Liver (tissue), 9 donors: ENCODE data around the gene HIF1AN. TPM values are rescaled to one million over a fixed set of nuclear protein-coding genes. Genes with fewer than 3 reads are reported as not detected.

ENCODE experiments used
- DNase-seq: peaks from one replicate; pipeline ENCODE4 v3.0.0-alpha.2; 2017; ENCODE audit warnings: low spot score
- H3K27ac ChIP-seq, 2 donors: one replicate each; pipeline ENCODE4 v1.7.0; 2013; ENCODE audit warnings: inconsistent platforms in 2 of 2, low read length in 2 of 2, control low read depth in 1 of 2, low read depth in 1 of 2, mild to moderate bottlenecking in 1 of 2
- H3K27me3 ChIP-seq, 4 donors: one replicate each; pipeline versions ENCODE4 v1.6.1 to v1.7.0; 2013; ENCODE audit warnings: low read length in 3 of 4, inconsistent platforms in 1 of 4, mild to moderate bottlenecking in 1 of 4, moderate library complexity in 1 of 4; ENCODE audit not compliant: control insufficient read depth in 4 of 4, insufficient read depth in 4 of 4
- H3K36me3 ChIP-seq, 4 donors: one replicate each; pipeline versions ENCODE4 v1.6.1 to v1.7.0; 2013; ENCODE audit warnings: low read length in 3 of 4, mild to moderate bottlenecking in 3 of 4, low read depth in 1 of 4, moderate library complexity in 1 of 4; ENCODE audit not compliant: control insufficient read depth in 4 of 4, insufficient read depth in 3 of 4
- H3K4me1 ChIP-seq, 4 donors: one replicate each; pipeline versions ENCODE4 v1.6.1 to v1.7.0; 2013; ENCODE audit warnings: low read length in 3 of 4, mild to moderate bottlenecking in 3 of 4, moderate library complexity in 1 of 4; ENCODE audit not compliant: control insufficient read depth in 4 of 4, insufficient read depth in 4 of 4
- H3K4me3 ChIP-seq, 3 donors: one replicate each; pipeline versions ENCODE4 v1.6.1 to v1.7.0; 2013; ENCODE audit warnings: low read length in 3 of 3, control low read depth in 1 of 3, low read depth in 1 of 3, mild to moderate bottlenecking in 1 of 3
- H3K9ac ChIP-seq, 2 donors: one replicate each; pipeline ENCODE4 v1.7.0; 2013; ENCODE audit warnings: low read length in 2 of 2, mild to moderate bottlenecking in 2 of 2, moderate library complexity in 2 of 2, control low read depth in 1 of 2, low read depth in 1 of 2
- H3K9me3 ChIP-seq, 4 donors: one replicate each; pipeline versions ENCODE4 v1.6.1 to v1.7.0; 2013; ENCODE audit warnings: low read length in 3 of 4; ENCODE audit not compliant: control insufficient read depth in 4 of 4
- ATF3 ChIP-seq: IDR thresholded peaks from 2 replicates; pipeline ENCODE4 v1.6.1; 2016; ENCODE audit warnings: antibody characterized with exemption
- CTCF ChIP-seq: fragments of 150-350 bp; IDR thresholded peaks from 2 replicates; pipeline ENCODE4 v1.5.1; 2017; ENCODE audit warnings: improper control_type of control experiment, low read depth, low read length; ENCODE audit not compliant: missing input control
- EGR1 ChIP-seq, 2 donors: IDR thresholded peaks; 2 replicates each; pipeline ENCODE4 v1.6.1; 2016 to 2018; ENCODE audit warnings: antibody characterized with exemption in 2 of 2, low read depth in 2 of 2
- FOXA1 ChIP-seq: IDR thresholded peaks from 2 replicates; pipeline ENCODE4 v1.6.1; 2016; ENCODE audit warnings: antibody characterized with exemption
- FOXA2 ChIP-seq: IDR thresholded peaks from 2 replicates; pipeline ENCODE4 v1.6.1; 2016; ENCODE audit warnings: antibody characterized with exemption
- GABPA ChIP-seq, 2 donors: IDR thresholded peaks in 1 of 2; conservative IDR thresholded peaks in 1 of 2; 2 replicates each; pipeline ENCODE4 v1.6.1; 2016; ENCODE audit warnings: antibody characterized with exemption in 2 of 2, mild to moderate bottlenecking in 1 of 2, moderate library complexity in 1 of 2
- HNF4A ChIP-seq, 2 donors: conservative IDR thresholded peaks; 2 replicates each; pipeline ENCODE4 v1.6.1; 2016; ENCODE audit warnings: antibody characterized with exemption in 2 of 2, mild to moderate bottlenecking in 2 of 2
- HNF4G ChIP-seq: IDR thresholded peaks from 2 replicates; pipeline ENCODE4 v1.6.1; 2016; ENCODE audit warnings: antibody characterized with exemption
- JUND ChIP-seq, 2 donors: IDR thresholded peaks; 2 replicates each; pipeline ENCODE4 v1.6.1; 2016; ENCODE audit warnings: antibody characterized with exemption in 2 of 2
- MAX ChIP-seq: IDR thresholded peaks from 2 replicates; pipeline ENCODE4 v1.6.1; 2016; ENCODE audit warnings: antibody characterized with exemption
- NR2F2 ChIP-seq: IDR thresholded peaks from 2 replicates; pipeline ENCODE4 v1.6.1; 2016; ENCODE audit warnings: antibody characterized with exemption
- RAD21 ChIP-seq, 2 donors: IDR thresholded peaks; 2 replicates each; pipeline ENCODE4 v1.6.1; 2016; ENCODE audit warnings: antibody characterized with exemption in 2 of 2, mild to moderate bottlenecking in 2 of 2
- REST ChIP-seq: IDR thresholded peaks from 2 replicates; pipeline ENCODE4 v1.6.1; 2016; ENCODE audit warnings: antibody characterized with exemption, mild to moderate bottlenecking
- RXRA ChIP-seq, 2 donors: IDR thresholded peaks; 2 replicates each; pipeline ENCODE4 v1.6.1; 2017 to 2018; ENCODE audit warnings: antibody characterized with exemption in 2 of 2, mild to moderate bottlenecking in 1 of 2
- SP1 ChIP-seq: IDR thresholded peaks from 2 replicates; pipeline ENCODE4 v1.6.1; 2018; ENCODE audit warnings: antibody characterized with exemption, mild to moderate bottlenecking
- TAF1 ChIP-seq: conservative IDR thresholded peaks from 2 replicates; pipeline ENCODE4 v1.6.1; 2016; ENCODE audit warnings: antibody characterized with exemption, mild to moderate bottlenecking
- YY1 ChIP-seq: IDR thresholded peaks from 2 replicates; pipeline ENCODE4 v1.6.1; 2016; ENCODE audit warnings: antibody characterized with exemption, mild to moderate bottlenecking
- ZBTB33 ChIP-seq: IDR thresholded peaks from 2 replicates; pipeline ENCODE4 v1.6.1; 2016; ENCODE audit warnings: antibody characterized with exemption
- WGBS: extraction: QIAGEN DNeasy Blood & Tissue Kit; methylation state at CpG from one replicate; pipeline ENCODE4 v1.1.7; 2013; 5-methylcytosine and 5-hydroxymethylcytosine counted together
- polyA plus RNA-seq, 2 donors: library from polyadenylated mRNA; stranded (reverse) in 1 of 2; unstranded in 1 of 2; fragments of 200-250 nt in 1 of 2; fragments of >200 nt in 1 of 2; fragmentation: Nextera tagmentation in 1 of 2; extraction: Ambion mirVana in 1 of 2; gene quantifications; one replicate each; pipeline versions ENCODE4 v1.2.1 to v1.2.3, GENCODE V29; 2013 to 2015
- total RNA-seq, 2 donors: library from RNA; depleted of rRNA; stranded (reverse); fragments of >200 nt; gene quantifications; one replicate each; pipeline ENCODE4 v1.2.3, GENCODE V29; 2014
- donor health status: healthy.
- donor health status: healthy.
- donor health status: healthy.
- donor health status: healthy.
- donor health status: healthy.

HIF1AN gene
- total and polyA plus RNA-seq, 4 donors: 4.6 to 10.7 (median 7.5) TPM

DNA sequence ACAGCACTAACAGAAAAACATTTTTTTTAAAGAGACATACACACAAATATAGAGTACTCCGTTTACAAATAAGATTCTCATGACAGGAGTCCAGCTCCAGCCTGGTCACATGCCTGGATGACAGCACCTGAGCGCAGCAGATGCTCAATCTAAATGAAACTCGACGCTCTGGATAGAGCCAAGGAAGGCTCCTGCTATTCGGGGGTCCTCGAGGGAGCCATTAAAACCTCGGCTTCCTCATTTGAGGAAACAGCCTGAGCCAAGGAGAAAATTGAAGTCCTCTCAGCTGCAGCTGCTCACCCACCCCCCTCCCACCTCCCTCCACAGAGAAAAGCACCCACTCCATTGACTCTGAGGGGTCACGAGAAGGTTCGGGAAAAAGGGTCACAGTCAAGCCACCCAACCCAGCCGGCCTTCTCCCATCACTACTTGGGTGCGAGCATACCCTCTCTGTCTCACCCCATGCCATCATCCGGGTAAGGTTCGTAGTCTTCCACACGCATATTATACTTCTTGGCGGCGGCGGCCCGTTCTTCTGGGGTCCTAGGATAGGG lies 6.7 kb upstream of the HIF1AN start:
- Histone ChIP-seq H3K36me3 (peaks cover 0 to 25% (median 22%) of the 10 kb centered on the region in 4 donors), H3K27me3 (no peaks in the 10 kb centered on the region), H3K4me3 (peak overlapping the region; percentile 74 to 92 (median 89)), H3K9ac (peak overlapping the region; percentile 55 to 82), H3K4me1 (peaks cover 0 to 20% (median 9%) of the 10 kb centered on the region in 4 donors), H3K27ac (peak overlapping the region; percentile 38 to 50), H3K9me3 (no peaks in the 10 kb centered on the region)
- DNase-seq: no peak
- 6% methylated on average over 18 of the region's 18 CpGs for WGBS
- no peak for TF ChIP-seq TAF1
- TF ChIP-seq MAX: no peak
- no peak for TF ChIP-seq GABPA (IDR thresholded peaks at IDR 0.05 in 1 of 2, conservative IDR thresholded peaks at IDR 0.05 in 1 of 2)
- no peak for TF ChIP-seq HNF4G
- no peak for TF ChIP-seq NR2F2
- no peak for TF ChIP-seq RAD21 (IDR thresholded peaks at IDR 0.05)
- no peak for TF ChIP-seq JUND (IDR thresholded peaks at IDR 0.05)

DNA sequence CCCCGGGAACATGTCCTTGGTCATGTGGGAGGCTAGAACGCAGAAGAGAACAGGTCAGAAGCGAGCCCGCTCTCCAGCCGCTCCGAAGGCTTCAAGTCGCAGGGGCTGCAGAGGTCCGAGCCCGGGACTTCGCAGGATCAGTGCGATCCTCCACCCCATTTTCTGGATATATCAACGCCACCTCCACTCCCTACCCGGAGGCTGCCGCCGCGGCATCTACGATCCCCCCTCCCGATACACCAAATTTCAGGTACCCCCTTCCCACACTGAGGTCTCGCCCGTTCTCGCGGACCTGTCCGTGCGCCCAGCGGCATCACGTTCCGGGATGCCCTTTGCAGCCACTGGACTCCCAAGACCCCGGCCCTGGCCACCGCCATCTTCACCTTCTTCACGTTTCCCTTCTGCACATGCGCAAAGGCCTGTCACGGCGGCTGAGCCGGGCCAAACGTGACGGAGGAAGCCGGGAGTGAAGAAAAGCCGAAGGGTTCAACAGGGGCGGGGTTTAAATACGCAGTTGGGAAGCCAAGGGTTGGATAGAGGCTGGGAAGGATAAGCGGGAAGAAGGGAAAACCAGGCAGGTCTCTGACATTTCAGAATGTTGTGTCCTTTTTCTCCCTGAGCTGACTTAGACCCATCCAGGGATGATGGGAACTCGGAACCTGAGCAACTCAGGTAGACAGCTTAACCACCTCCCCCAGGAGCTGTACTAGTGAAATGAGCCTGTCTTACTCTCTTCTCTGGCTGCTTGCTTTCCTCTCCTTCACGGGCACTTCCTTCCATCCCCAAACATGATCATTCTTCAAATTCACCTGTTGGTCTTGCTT lies 6.1 kb upstream of the HIF1AN start, which contains the start of gene NDUFB8:
Gene NDUFB8, minus strand, starts transcription at position 397 of the 824 bp plus-strand sequence. Its CDS starts 20 bp downstream, at position 377.
- peak within 1 kb of the TSS; percentile 38 to 50 for H3K27ac ChIP-seq
- 1% methylated on average over 43 of the region's 43 CpGs for WGBS

More for the DNA sequence above, 6.1 kb upstream of the HIF1AN start, which contains the start of gene NDUFB8:
- TF ChIP-seq JUND (IDR thresholded peaks at IDR 0.05) (no peak), HNF4G (no peak), HNF4A (conservative IDR thresholded peaks at IDR 0.05) (peak in 1 of 2 donors; percentile 42), TAF1 (no peak), CTCF (no peak), SP1 (peak; percentile 41), EGR1 (IDR thresholded peaks at IDR 0.05; ENCODE audit: low read depth in 2 of 2) (no peak), RAD21 (IDR thresholded peaks at IDR 0.05) (no peak), RXRA (IDR thresholded peaks at IDR 0.05) (peak; percentile 53 to 57), NR2F2 (peak; percentile 39), FOXA1 (no peak), ZBTB33 (peak; percentile 89), FOXA2 (peak; percentile 24), GABPA (IDR thresholded peaks at IDR 0.05 in 1 of 2, conservative IDR thresholded peaks at IDR 0.05 in 1 of 2) (peak in 1 of 2 donors; percentile 86), YY1 (peak; percentile 99), ATF3 (no peak), MAX (no peak), REST (peak; percentile 41)
- H3K27me3 ChIP-seq: no peaks in the 10 kb centered on the region
- H3K9ac ChIP-seq: peak within 1 kb of the TSS; percentile 55 to 82
- H3K36me3 ChIP-seq: peaks cover 0 to 18% (median 15%) of the 10 kb centered on the region in 4 donors
- peaks cover 0 to 20% (median 9%) of the 10 kb centered on the region in 4 donors for H3K4me1 ChIP-seq
- H3K9me3 ChIP-seq: no peaks in the 10 kb centered on the region
- peak; percentile 87 for DNase-seq
- peak within 1 kb of the TSS; percentile 74 to 92 (median 89) for H3K4me3 ChIP-seq
